Right kidney (tissue), 1 donor: ENCODE results near the gene CCDC187.

Experiments
- DNase-seq: peaks from one replicate; pipeline ENCODE4 v3.0.0-alpha.2; 2016

Gene CCDC187

GRCh38 chr9:136339173-136339957, 35.5 kb upstream of the CCDC187 start:
- no peak for DNase-seq

- no peak for DNase-seq
These were observed 34.6 kb upstream of the CCDC187 start for GRCh38 chr9:136338511-136338910.

- no peak for DNase-seq
These were observed 33.8 kb upstream of the CCDC187 start for GRCh38 chr9:136337416-136338395.

- DNase-seq, result no peak
These were observed 33.0 kb upstream of the CCDC187 start for GRCh38 chr9:136336881-136337280.

- no peak for DNase-seq
These were observed 32.4 kb upstream of the CCDC187 start for GRCh38 chr9:136336156-136336870.

GRCh38 chr9:136335296-136336155, 31.6 kb upstream of the CCDC187 start:
- DNase-seq, result no peak

- DNase-seq, result no peak
These were observed 30.6 kb upstream of the CCDC187 start for GRCh38 chr9:136334541-136334940.

- DNase-seq, result no peak
These were observed 29.6 kb upstream of the CCDC187 start for GRCh38 chr9:136333486-136333885.

GRCh38 chr9:136333045-136333444, 29.2 kb upstream of the CCDC187 start:
- DNase-seq, result no peak

- DNase-seq, result no peak
These were observed 28.6 kb upstream of the CCDC187 start for GRCh38 chr9:136332482-136332983.

- DNase-seq, result no peak
These were observed 27.9 kb upstream of the CCDC187 start for GRCh38 chr9:136331556-136332481.

- DNase-seq, result no peak
These were observed 27.1 kb upstream of the CCDC187 start for GRCh38 chr9:136331030-136331429.

GRCh38 chr9:136330406-136330990, 26.6 kb upstream of the CCDC187 start:
- no peak for DNase-seq

- DNase-seq, result no peak
These were observed 25.9 kb upstream of the CCDC187 start for GRCh38 chr9:136329636-136330405.

GRCh38 chr9:136329211-136329627, 25.3 kb upstream of the CCDC187 start:
- DNase-seq, result no peak

GRCh38 chr9:136328622-136329041, 24.7 kb upstream of the CCDC187 start:
- DNase-seq, result no peak

GRCh38 chr9:136328011-136328621, 24.2 kb upstream of the CCDC187 start:
- no peak for DNase-seq

GRCh38 chr9:136327304-136327974, 23.5 kb upstream of the CCDC187 start, which contains the start of gene GPSM1:
TSS of gene GPSM1 (plus strand) at chr9:136327539. CDS start at chr9:136327696, 157 bp downstream.
- DNase-seq, result no peak
